GM18873 (cell line): ENCODE measurements around the gene DIS3L2.
"Not testable (repeated sequence)": the region's sequence is repeated elsewhere in the genome, so short reads cannot be mapped to it uniquely, and the experiment has no call there.

Source experiments
- ATAC-seq: cut with Tn5 transposase; IDR thresholded peaks from one replicate; pipeline ENCODE4 v1.9.1; 2021; ENCODE audit warnings: mild to moderate bottlenecking, moderate library complexity, moderate number of reproducible peaks; ENCODE audit not compliant: unreplicated experiment, low FRiP score

DIS3L2 gene

GRCh38 chr2:232103140-232103737 is 141.7 kb downstream of the DIS3L2 start:
- ATAC-seq: no peak

GRCh38 chr2:232104076-232104646 is 142.6 kb downstream of the DIS3L2 start:
- no peak for ATAC-seq

- ATAC-seq: no peak
These were observed 150.0 kb downstream of the DIS3L2 start for GRCh38 chr2:232111551-232111950.

- no peak for ATAC-seq
These were observed 152.3 kb downstream of the DIS3L2 start for GRCh38 chr2:232113821-232114220.

- not testable (repeated sequence) for ATAC-seq
These were observed 154.3 kb downstream of the DIS3L2 start for GRCh38 chr2:232115728-232116361.

GRCh38 chr2:232116852-232117251 is 155.3 kb downstream of the DIS3L2 start:
- no peak for ATAC-seq

GRCh38 chr2:232117413-232117812 is 155.9 kb downstream of the DIS3L2 start:
- no peak for ATAC-seq

GRCh38 chr2:232120911-232121310 is 159.4 kb downstream of the DIS3L2 start:
- ATAC-seq: no peak

- ATAC-seq: no peak
These were observed 162.8 kb downstream of the DIS3L2 start for GRCh38 chr2:232124309-232124708.

- ATAC-seq: no peak
These were observed 165.0 kb downstream of the DIS3L2 start for GRCh38 chr2:232126301-232127099.

GRCh38 chr2:232129483-232129882 is 168.0 kb downstream of the DIS3L2 start:
- no peak for ATAC-seq

- ATAC-seq: no peak
These were observed 170.7 kb downstream of the DIS3L2 start for GRCh38 chr2:232132181-232132580.

- no peak for ATAC-seq
These were observed 171.6 kb downstream of the DIS3L2 start for GRCh38 chr2:232133078-232133477.

- ATAC-seq: no peak
These were observed 173.4 kb downstream of the DIS3L2 start for GRCh38 chr2:232134939-232135338.

GRCh38 chr2:232137356-232138147 is 176.0 kb downstream of the DIS3L2 start:
- no peak for ATAC-seq

- ATAC-seq: no peak
These were observed 176.9 kb downstream of the DIS3L2 start for GRCh38 chr2:232138441-232138840.

- no peak for ATAC-seq
These were observed 177.7 kb downstream of the DIS3L2 start for GRCh38 chr2:232139171-232139594.

GRCh38 chr2:232139786-232140562 is 178.5 kb downstream of the DIS3L2 start:
- ATAC-seq: no peak

GRCh38 chr2:232141591-232141990 is 180.1 kb downstream of the DIS3L2 start:
- no peak for ATAC-seq

GRCh38 chr2:232142049-232142448 is 180.5 kb downstream of the DIS3L2 start:
- ATAC-seq: no peak
